ENCODE measurements around the gene SUN3.

Gene SUN3

GRCh38 chr7:48063985-48064384 lies 35.1 kb upstream of the SUN3 start:
- no peak for TF ChIP-seq FOXP2 (optimal IDR thresholded peaks at IDR 0.05; ENCODE audit: borderline replicate concordance, extremely low read depth, extremely low read length, insufficient read depth)
- TF ChIP-seq TAF1 (IDR thresholded peaks at IDR 0.05; ENCODE audit: borderline replicate concordance, insufficient read depth, low read length): no peak
- no peak for TF ChIP-seq SIN3A (IDR thresholded peaks at IDR 0.05; ENCODE audit: borderline replicate concordance, insufficient read depth, low read length)
- no peak for TF ChIP-seq REST (IDR thresholded peaks at IDR 0.05; ENCODE audit: insufficient read depth in 1 of 2, low read depth in 2 of 2, low read length in 2 of 2)
- TF ChIP-seq POLR2AphosphoS5 (IDR thresholded peaks at IDR 0.05; ENCODE audit: low read depth, low read length): no peak

GRCh38 chr7:48059706-48060105 lies 30.8 kb upstream of the SUN3 start:
- TF ChIP-seq FOXP2 (optimal IDR thresholded peaks at IDR 0.05; ENCODE audit: borderline replicate concordance, extremely low read depth, extremely low read length, insufficient read depth) (no peak), SIN3A (IDR thresholded peaks at IDR 0.05; ENCODE audit: borderline replicate concordance, insufficient read depth, low read length) (no peak), REST (IDR thresholded peaks at IDR 0.05; ENCODE audit: insufficient read depth in 1 of 2, low read depth in 2 of 2, low read length in 2 of 2) (no peak), POLR2AphosphoS5 (IDR thresholded peaks at IDR 0.05; ENCODE audit: low read depth, low read length) (no peak), TAF1 (IDR thresholded peaks at IDR 0.05; ENCODE audit: borderline replicate concordance, insufficient read depth, low read length) (no peak)

DNA sequence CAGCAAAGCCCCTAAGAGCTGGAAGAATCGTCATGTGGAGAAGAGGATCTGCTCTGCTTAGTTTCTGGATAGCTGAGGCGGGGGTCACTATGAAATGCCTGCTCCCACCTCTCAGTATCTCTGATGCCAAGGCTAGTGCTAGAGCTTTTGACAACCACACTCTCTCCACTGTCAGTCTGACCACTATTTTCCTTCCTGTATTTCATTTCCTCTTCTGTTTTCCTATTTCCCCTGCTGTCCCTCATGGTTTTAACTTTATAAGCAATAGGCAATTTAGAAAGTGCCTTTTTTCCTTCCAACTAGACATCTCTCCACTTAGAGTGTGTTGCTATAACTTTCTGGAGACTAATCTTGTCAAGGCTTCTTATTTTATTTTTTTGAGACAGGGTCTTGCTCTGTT lies 30.1 kb upstream of the SUN3 start:
- TF ChIP-seq REST (IDR thresholded peaks at IDR 0.05; ENCODE audit: insufficient read depth in 1 of 2, low read depth in 2 of 2, low read length in 2 of 2): no peak
- no peak for TF ChIP-seq POLR2AphosphoS5 (IDR thresholded peaks at IDR 0.05; ENCODE audit: low read depth, low read length)
- TF ChIP-seq SIN3A (IDR thresholded peaks at IDR 0.05; ENCODE audit: borderline replicate concordance, insufficient read depth, low read length): no peak
- no peak for TF ChIP-seq FOXP2 (optimal IDR thresholded peaks at IDR 0.05; ENCODE audit: borderline replicate concordance, extremely low read depth, extremely low read length, insufficient read depth)
- TF ChIP-seq TAF1 (IDR thresholded peaks at IDR 0.05; ENCODE audit: borderline replicate concordance, insufficient read depth, low read length): no peak

GRCh38 chr7:48053736-48054135 lies 24.8 kb upstream of the SUN3 start:
- TF ChIP-seq POLR2AphosphoS5 (IDR thresholded peaks at IDR 0.05; ENCODE audit: low read depth, low read length) (no peak), SIN3A (IDR thresholded peaks at IDR 0.05; ENCODE audit: borderline replicate concordance, insufficient read depth, low read length) (no peak), REST (IDR thresholded peaks at IDR 0.05; ENCODE audit: insufficient read depth in 1 of 2, low read depth in 2 of 2, low read length in 2 of 2) (no peak), FOXP2 (optimal IDR thresholded peaks at IDR 0.05; ENCODE audit: borderline replicate concordance, extremely low read depth, extremely low read length, insufficient read depth) (no peak), TAF1 (IDR thresholded peaks at IDR 0.05; ENCODE audit: borderline replicate concordance, insufficient read depth, low read length) (no peak)

- no peak for TF ChIP-seq FOXP2 (optimal IDR thresholded peaks at IDR 0.05; ENCODE audit: borderline replicate concordance, extremely low read depth, extremely low read length, insufficient read depth)
- no peak for TF ChIP-seq REST (IDR thresholded peaks at IDR 0.05; ENCODE audit: insufficient read depth in 1 of 2, low read depth in 2 of 2, low read length in 2 of 2)
- no peak for TF ChIP-seq SIN3A (IDR thresholded peaks at IDR 0.05; ENCODE audit: borderline replicate concordance, insufficient read depth, low read length)
- TF ChIP-seq POLR2AphosphoS5 (IDR thresholded peaks at IDR 0.05; ENCODE audit: low read depth, low read length): no peak
- no peak for TF ChIP-seq TAF1 (IDR thresholded peaks at IDR 0.05; ENCODE audit: borderline replicate concordance, insufficient read depth, low read length)
These were observed 23.8 kb upstream of the SUN3 start for GRCh38 chr7:48052748-48053147.

Data from PFSK-1 (cell line).